Lower leg skin (tissue), 4 donors: ENCODE data around the gene RHBDL3. TPM values are rescaled to one million over a fixed set of nuclear protein-coding genes. Genes with fewer than 3 reads are reported as not detected.
"Not testable (repeated sequence)": the region's sequence is repeated elsewhere in the genome, so short reads cannot be mapped to it uniquely, and the experiment has no call there.

Experiments
- DNase-seq, 2 donors: peaks; one replicate each; pipeline ENCODE4 v3.0.0-alpha.2; 2019; ENCODE audit warnings: low spot score in 2 of 2
- H3K4me3 ChIP-seq: fragments of 200-600 bp; sonication (generic); 2 replicates; pipeline ENCODE4 v1.5.1; 2017; ENCODE audit warnings: mild to moderate bottlenecking, low read depth; ENCODE audit not compliant: poor library complexity, severe bottlenecking
- POLR2A ChIP-seq, 2 donors: fragments of 450-650 bp; IDR thresholded peaks; one replicate each; pipeline ENCODE4 v1.6.1; 2016 to 2017; ENCODE audit warnings: antibody characterized with exemption in 2 of 2, mild to moderate bottlenecking in 1 of 2, moderate library complexity in 1 of 2
- WGBS, 2 donors: methylation state at CpG; one replicate each; pipeline ENCODE4 v1.1.5; 2018; 5-methylcytosine and 5-hydroxymethylcytosine counted together
- intact Hi-C: fragments of 100-400 bp; cut with DNase I; formaldehyde crosslinking; loops from one replicate; pipeline ENCODE4 v1.15.0; 2023; ENCODE audit warnings: low total_unique reads
- total RNA-seq, 4 donors: library from RNA; depleted of rRNA; stranded (reverse); fragments of >200 nt; gene quantifications; one replicate each; pipeline ENCODE4 v1.1.0, GENCODE V29; 2016
- TF ChIP-seq, protein P1 (sequence below), 3 donors: fragments of 450-650 bp; IDR thresholded peaks; one replicate each; pipeline ENCODE4 v1.5.1; 2016; ENCODE audit warnings: antibody characterized with exemption in 3 of 3, mild to moderate bottlenecking in 3 of 3, moderate library complexity in 2 of 3

RHBDL3 gene
- total RNA-seq, 4 donors from 2014 or later: 0.12 to 0.71 (median 0.55) TPM; not detected in 1

DNA sequence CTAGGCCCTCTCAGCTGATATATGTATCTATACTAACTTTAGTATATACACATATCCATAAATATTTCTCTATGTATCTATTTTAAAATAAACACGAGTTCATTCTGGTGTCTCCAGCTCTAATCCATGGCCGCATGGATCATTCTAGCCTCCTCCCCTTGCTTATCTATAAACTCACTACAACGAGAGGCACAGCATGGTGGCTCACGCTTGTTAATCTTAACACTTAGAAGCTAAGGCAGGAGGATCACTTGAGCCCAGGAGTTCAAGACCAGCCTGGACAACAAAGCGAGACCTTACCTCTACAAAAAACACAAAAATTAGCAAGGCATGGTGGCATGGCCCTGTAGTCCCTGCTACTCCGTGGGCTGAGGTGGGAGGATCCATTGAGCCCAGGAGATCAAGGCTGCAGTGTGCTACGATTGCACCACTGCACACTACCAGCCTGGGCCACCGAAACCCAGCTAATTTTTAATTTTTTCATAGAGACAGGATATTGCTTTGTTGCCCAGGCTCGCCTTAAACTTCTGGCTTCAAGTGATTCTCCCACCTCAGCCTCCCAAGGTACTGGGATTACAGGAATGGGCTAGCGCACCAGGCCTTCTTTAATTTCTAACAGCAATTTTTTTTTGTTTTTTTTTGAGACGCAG, 80.4 kb downstream of the RHBDL3 start:
- DNase-seq: peak in 1 of 2 donors; percentile 52
- no peak overlapping the region for H3K4me3 ChIP-seq
- TF ChIP-seq, protein P1, sequence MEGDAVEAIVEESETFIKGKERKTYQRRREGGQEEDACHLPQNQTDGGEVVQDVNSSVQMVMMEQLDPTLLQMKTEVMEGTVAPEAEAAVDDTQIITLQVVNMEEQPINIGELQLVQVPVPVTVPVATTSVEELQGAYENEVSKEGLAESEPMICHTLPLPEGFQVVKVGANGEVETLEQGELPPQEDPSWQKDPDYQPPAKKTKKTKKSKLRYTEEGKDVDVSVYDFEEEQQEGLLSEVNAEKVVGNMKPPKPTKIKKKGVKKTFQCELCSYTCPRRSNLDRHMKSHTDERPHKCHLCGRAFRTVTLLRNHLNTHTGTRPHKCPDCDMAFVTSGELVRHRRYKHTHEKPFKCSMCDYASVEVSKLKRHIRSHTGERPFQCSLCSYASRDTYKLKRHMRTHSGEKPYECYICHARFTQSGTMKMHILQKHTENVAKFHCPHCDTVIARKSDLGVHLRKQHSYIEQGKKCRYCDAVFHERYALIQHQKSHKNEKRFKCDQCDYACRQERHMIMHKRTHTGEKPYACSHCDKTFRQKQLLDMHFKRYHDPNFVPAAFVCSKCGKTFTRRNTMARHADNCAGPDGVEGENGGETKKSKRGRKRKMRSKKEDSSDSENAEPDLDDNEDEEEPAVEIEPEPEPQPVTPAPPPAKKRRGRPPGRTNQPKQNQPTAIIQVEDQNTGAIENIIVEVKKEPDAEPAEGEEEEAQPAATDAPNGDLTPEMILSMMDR (IDR thresholded peaks at IDR 0.05): no peak
- TF ChIP-seq POLR2A (IDR thresholded peaks at IDR 0.05): no peak
- intact Hi-C loops: no loop called here
- 91 to 93% methylated on average over 11 of the region's 11 CpGs for WGBS, 2 donors

DNA sequence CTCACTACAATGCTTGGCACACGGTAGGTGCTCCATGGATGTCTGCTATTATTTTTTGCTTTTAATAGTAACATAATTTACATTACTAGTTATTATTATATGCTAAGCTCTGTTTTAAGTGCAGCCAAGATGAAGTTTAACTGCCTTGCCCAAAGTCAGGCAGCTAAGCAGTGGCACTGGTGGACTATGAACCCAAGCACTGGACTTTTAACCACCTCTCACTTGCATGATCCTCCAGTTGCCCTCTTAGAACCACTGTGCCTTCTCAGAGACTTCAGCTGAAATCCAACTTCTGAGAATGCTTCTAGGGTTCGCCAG, 82.8 kb downstream of the RHBDL3 start:
- H3K4me3 ChIP-seq: no peak overlapping the region
- no peak for DNase-seq
- TF ChIP-seq, protein P1 (IDR thresholded peaks at IDR 0.05): no peak
- TF ChIP-seq POLR2A (IDR thresholded peaks at IDR 0.05): no peak
- intact Hi-C loops: no loop called here
- 96 to 98% methylated on average over 2 of the region's 2 CpGs for WGBS, 2 donors

DNA sequence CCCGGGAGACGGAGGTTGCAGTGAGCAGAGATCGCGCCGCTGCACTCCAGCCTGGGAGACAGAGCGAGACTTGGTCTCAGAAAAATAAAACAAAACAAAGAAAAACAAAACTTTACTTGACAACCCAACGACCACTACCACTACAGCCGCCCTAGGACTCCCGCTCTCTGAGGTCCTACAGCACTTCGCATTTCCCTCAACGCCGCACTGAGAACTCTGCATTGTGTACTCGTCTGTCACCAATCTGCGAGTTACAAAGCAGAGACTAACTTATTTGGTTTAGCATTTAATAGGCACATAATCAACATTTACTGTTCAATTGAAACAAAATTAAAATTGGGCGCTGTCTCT, 83.8 kb downstream of the RHBDL3 start:
- TF ChIP-seq POLR2A (IDR thresholded peaks at IDR 0.05): no peak
- TF ChIP-seq, protein P1 (IDR thresholded peaks at IDR 0.05): no peak
- intact Hi-C loops: no loop called here
- DNase-seq: no peak

GRCh38 chr17:32349854-32350665, 84.4 kb downstream of the RHBDL3 start, which contains the start of gene ZNF207:
ZNF207 (plus strand) TSS chr17:32350157; CDS start chr17:32350286, 129 bp downstream.
- peak within 1 kb of the TSS; percentile 95 for H3K4me3 ChIP-seq
- 0 to 1% methylated on average over 47 of the region's 47 CpGs for WGBS, 2 donors
- peak in 1 of 2 donors; percentile 72 for TF ChIP-seq POLR2A (IDR thresholded peaks at IDR 0.05)
- TF ChIP-seq, protein P1 (IDR thresholded peaks at IDR 0.05): no peak
- DNase-seq: peak; percentile 96 to 99
- intact Hi-C loops: no loop called here

More for the DNA sequence above, 83.8 kb downstream of the RHBDL3 start:
- H3K4me3 ChIP-seq: peak overlapping the region; percentile 95
- WGBS, 2 donors: 20 to 25% methylated on average over 15 of the region's 15 CpGs

GRCh38 chr17:32350666-32351418, 85.2 kb downstream of the RHBDL3 start:
- peak overlapping the region; percentile 95 for H3K4me3 ChIP-seq
- TF ChIP-seq POLR2A (IDR thresholded peaks at IDR 0.05): no peak
- 0% methylated on average over 20 of the region's 20 CpGs for WGBS, 2 donors
- intact Hi-C loops: no loop called here
- DNase-seq: peak in 1 of 2 donors; percentile 59

GRCh38 chr17:32352734-32353133, 87.1 kb downstream of the RHBDL3 start:
- intact Hi-C loops, DNase-seq, H3K4me3 ChIP-seq: not testable (repeated sequence)
- whole genome bisulfite sequencing, 2 donors: 90 to 92% methylated on average over 9 of the region's 9 CpGs
